ENCODE data around the gene IRF5. TPM values are rescaled to one million over a fixed set of nuclear protein-coding genes. Genes with fewer than 3 reads are reported as not detected.
"Not testable (repeated sequence)": the region's sequence is repeated elsewhere in the genome, so short reads cannot be mapped to it uniquely, and the experiment has no call there.

The IRF5 gene
- total and polyA plus RNA-seq, 10 donors = 26.2 to 56.3 (median 42.2) TPM

GRCh38 chr7:128941323-128941890 is 3.7 kb downstream of the IRF5 start:
- Histone ChIP-seq H3K27ac (peak overlapping the region in 6 of 8 donors; percentile 78 to 91 (median 88)), H3K27me3 (replicated peaks in 1 of 7) (peaks cover 0 to 32% (median 0%) of the 10 kb centered on the region in 7 donors), H3K4me1 (peaks cover 0 to 85% (median 52%) of the 10 kb centered on the region in 6 donors), H3K9me3 (no peaks in the 10 kb centered on the region), H3K36me3 (peaks cover 0 to 48% (median 16%) of the 10 kb centered on the region in 6 donors), H3K4me3 (peak overlapping the region in 6 of 8 donors; percentile 5 to 88 (median 79))
- intact Hi-C loops (cut with DNase I; ENCODE audit: low total_unique reads) = no loop called here
- DNase-seq = no peak
- WGBS, 5 donors = 69 to 82% (median 74%) methylated on average over 15 of the region's 15 CpGs
- TF ChIP-seq POLR2A (IDR thresholded peaks at IDR 0.05) (no peak), POLR2AphosphoS5 (IDR thresholded peaks at IDR 0.05) (no peak)
- TF ChIP-seq, protein P1, sequence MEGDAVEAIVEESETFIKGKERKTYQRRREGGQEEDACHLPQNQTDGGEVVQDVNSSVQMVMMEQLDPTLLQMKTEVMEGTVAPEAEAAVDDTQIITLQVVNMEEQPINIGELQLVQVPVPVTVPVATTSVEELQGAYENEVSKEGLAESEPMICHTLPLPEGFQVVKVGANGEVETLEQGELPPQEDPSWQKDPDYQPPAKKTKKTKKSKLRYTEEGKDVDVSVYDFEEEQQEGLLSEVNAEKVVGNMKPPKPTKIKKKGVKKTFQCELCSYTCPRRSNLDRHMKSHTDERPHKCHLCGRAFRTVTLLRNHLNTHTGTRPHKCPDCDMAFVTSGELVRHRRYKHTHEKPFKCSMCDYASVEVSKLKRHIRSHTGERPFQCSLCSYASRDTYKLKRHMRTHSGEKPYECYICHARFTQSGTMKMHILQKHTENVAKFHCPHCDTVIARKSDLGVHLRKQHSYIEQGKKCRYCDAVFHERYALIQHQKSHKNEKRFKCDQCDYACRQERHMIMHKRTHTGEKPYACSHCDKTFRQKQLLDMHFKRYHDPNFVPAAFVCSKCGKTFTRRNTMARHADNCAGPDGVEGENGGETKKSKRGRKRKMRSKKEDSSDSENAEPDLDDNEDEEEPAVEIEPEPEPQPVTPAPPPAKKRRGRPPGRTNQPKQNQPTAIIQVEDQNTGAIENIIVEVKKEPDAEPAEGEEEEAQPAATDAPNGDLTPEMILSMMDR (IDR thresholded peaks at IDR 0.05 in 8 of 11, conservative IDR thresholded peaks at IDR 0.05 in 3 of 11) = no peak

DNA sequence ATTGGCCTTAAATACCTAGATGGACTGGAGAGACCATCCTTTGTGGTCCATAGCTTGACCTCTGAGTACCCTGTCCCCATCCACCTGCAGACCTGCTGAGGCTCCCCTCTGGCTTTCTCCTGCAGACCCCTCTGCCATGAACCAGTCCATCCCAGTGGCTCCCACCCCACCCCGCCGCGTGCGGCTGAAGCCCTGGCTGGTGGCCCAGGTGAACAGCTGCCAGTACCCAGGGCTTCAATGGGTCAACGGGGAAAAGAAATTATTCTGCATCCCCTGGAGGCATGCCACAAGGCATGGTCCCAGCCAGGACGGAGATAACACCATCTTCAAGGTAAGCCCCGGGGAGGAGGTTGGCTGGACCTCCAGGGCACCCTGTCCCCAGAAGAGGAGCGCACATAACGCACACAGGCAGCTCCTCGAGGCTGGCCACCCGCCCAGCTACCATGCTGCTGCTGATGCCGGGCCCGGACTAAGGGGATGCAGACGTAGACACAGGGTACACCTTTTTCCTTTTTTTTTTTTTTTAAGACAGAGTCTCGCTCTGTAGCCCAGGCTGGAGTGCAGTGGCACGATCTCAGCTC is 4.3 kb downstream of the IRF5 start:
- peaks cover 0 to 31% (median 0%) of the 10 kb centered on the region in 7 donors for H3K27me3 ChIP-seq (replicated peaks in 1 of 7)
- peaks cover 0 to 78% (median 51%) of the 10 kb centered on the region in 6 donors for H3K4me1 ChIP-seq
- peaks cover 0 to 55% (median 19%) of the 10 kb centered on the region in 6 donors for H3K36me3 ChIP-seq
- DNase-seq = no peak
- H3K27ac ChIP-seq = peak overlapping the region in 2 of 8 donors; percentile 88 to 91
- H3K4me3 ChIP-seq = no peak overlapping the region
- intact Hi-C loops (cut with DNase I; ENCODE audit: low total_unique reads) = no loop called here
- TF ChIP-seq, protein P1 (IDR thresholded peaks at IDR 0.05 in 8 of 11, conservative IDR thresholded peaks at IDR 0.05 in 3 of 11) = no peak
- no peak for TF ChIP-seq POLR2AphosphoS5 (IDR thresholded peaks at IDR 0.05)
- TF ChIP-seq POLR2A (IDR thresholded peaks at IDR 0.05) = no peak
- 90 to 92% (median 91%) methylated on average over 14 to 16 of the region's 16 CpGs for WGBS, 5 donors
- no peaks in the 10 kb centered on the region for H3K9me3 ChIP-seq

- DNase-seq; intact Hi-C loops (cut with DNase I; ENCODE audit: low total_unique reads); H3K9me3 ChIP-seq; H3K4me3 ChIP-seq; H3K27ac ChIP-seq: not testable (repeated sequence)
- H3K27me3 ChIP-seq (replicated peaks in 1 of 7) = peaks cover 0 to 19% (median 0%) of the 10 kb centered on the region in 7 donors
- WGBS, 5 donors = 60 to 75% (median 72%) methylated on average over 2 of the region's 2 CpGs
- peaks cover 0 to 71% (median 41%) of the 10 kb centered on the region in 6 donors for H3K4me1 ChIP-seq
- peaks cover 0 to 67% (median 28%) of the 10 kb centered on the region in 6 donors for H3K36me3 ChIP-seq
Observed at GRCh38 chr7:128943251-128943650, 5.5 kb downstream of the IRF5 start.

DNA sequence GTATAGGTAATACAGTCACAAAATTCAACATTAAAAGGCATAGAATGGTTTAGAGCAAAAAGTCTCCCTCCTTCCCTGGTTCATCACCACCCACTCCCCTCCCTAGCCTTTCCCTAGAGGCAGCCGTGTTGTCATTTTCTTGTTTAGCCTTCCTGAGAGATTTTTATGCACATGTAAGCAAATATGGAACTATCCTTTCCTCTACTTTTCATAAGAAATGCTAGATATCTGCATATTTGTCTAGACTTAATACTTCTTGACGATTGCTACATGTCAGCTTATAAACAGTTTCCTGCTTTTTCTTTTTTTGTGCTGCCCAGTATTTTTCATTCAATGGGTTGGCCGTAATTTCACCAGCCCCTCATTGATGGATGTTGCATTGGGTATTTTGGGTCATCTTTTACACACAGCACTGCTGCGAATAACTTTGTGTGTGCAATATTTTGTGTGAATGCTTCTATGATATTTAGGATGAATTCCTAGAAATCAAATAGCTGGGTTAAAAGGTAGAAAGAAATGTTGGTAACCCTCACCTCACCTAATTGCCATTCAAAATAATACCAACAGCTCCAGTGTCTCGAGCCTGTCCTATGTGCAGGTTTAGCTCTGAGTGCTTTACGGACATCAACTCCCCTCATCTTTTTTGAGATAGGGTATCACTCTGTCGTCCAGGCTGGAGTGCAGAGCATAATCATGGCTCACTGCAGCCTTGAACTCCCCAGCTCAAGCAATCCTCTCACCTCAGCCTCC is 6.9 kb downstream of the IRF5 start:
- Histone ChIP-seq H3K27ac (no peak overlapping the region), H3K4me3 (no peak overlapping the region), H3K9me3 (no peaks in the 10 kb centered on the region), H3K36me3 (peaks cover 0 to 81% (median 35%) of the 10 kb centered on the region in 6 donors), H3K4me1 (peaks cover 0 to 70% (median 37%) of the 10 kb centered on the region in 6 donors), H3K27me3 (replicated peaks in 1 of 7) (peaks cover 0 to 5% (median 0%) of the 10 kb centered on the region in 7 donors)
- 69 to 83% (median 75%) methylated on average over 7 of the region's 7 CpGs for WGBS, 5 donors
- TF ChIP-seq POLR2A (IDR thresholded peaks at IDR 0.05) (no peak), POLR2AphosphoS5 (IDR thresholded peaks at IDR 0.05) (no peak)
- TF ChIP-seq, protein P1 (IDR thresholded peaks at IDR 0.05 in 8 of 11, conservative IDR thresholded peaks at IDR 0.05 in 3 of 11) = no peak
- intact Hi-C loops (cut with DNase I; ENCODE audit: low total_unique reads) = no loop called here
- DNase-seq = no peak

Data from spleen (tissue), 11 donors.